HG02885 (cell line): ENCODE results near the gene DNAAF1.
A peak's percentile ranks its signal among the peaks of the same experiment; 100 is the strongest.
"Not testable (repeated sequence)": the region's sequence is repeated elsewhere in the genome, so short reads cannot be mapped to it uniquely, and the experiment has no call there.

ENCODE experiments used
- ATAC-seq: cut with Tn5 transposase; IDR thresholded peaks from one replicate; pipeline ENCODE4 v1.9.1; 2021; ENCODE audit warnings: mild to moderate bottlenecking; ENCODE audit not compliant: unreplicated experiment, poor library complexity

Gene DNAAF1

DNA sequence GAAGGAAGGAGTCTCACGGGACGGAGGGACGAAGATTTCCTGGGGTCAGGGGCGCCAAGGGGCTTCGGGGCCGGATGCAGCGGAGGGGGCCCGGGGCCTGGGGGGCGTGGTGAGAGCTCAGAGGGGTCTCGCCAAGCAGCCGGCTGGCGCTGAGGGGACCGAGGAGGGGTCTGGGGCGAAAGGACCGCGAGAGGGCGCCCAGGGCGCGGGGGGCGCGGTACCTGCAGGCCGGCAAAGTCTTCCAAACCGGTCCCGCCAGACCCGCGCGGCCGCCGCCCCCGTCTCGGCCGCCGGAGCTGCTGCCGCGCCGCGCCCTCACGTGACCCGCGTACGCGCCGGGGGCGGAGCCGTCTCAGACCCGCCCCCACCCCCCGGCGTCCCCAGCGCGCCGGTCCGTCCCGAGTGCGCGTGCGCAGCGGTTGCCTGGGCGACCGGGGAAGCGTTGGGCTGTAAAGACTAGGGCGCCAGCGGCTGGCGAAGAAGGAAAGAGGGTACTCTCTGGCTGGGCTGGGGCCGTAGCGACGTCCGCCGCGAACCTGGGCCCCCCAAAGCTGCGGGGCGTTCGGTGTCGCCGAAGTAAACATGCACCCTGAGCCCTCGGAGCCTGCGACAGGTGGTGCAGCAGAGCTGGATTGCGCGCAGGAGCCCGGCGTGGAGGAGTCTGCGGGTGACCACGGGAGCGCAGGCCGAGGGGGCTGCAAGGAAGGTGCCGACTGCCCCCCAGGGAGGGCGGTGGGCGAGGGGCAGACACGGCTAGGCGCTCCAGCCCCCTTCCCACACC is at the start of gene DNAAF1, which contains the start of gene HSDL1:
TSS of gene DNAAF1 (plus strand) at position 450 of the 781 bp plus-strand sequence. CDS start at position 583, 133 bp downstream.
TSS of gene HSDL1 (minus strand) at position 319 of the 781 bp plus-strand sequence. CDS start 13,856 bp downstream, outside the sequence.
- ATAC-seq: peak; percentile 91

DNA sequence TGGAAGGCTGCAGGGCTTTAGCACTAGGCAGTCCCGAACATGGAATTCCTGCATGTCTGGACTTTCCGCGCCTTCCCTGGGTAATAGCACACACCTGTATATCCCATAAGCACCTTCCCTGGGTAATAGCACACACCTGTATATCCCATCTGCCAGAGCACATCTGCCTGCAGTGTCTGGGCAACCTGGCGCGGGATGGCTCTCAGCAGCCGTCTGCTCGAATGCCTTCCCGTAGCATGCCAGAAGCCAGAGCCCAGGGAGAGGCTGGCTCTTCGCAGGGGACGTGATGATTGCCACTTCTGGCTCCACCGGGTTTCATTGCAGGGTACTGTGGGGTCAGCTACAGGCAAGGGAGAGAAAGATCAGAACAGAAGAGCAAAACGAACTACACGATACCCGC is 49.6 kb upstream of the DNAAF1 start:
- no peak for ATAC-seq

DNA sequence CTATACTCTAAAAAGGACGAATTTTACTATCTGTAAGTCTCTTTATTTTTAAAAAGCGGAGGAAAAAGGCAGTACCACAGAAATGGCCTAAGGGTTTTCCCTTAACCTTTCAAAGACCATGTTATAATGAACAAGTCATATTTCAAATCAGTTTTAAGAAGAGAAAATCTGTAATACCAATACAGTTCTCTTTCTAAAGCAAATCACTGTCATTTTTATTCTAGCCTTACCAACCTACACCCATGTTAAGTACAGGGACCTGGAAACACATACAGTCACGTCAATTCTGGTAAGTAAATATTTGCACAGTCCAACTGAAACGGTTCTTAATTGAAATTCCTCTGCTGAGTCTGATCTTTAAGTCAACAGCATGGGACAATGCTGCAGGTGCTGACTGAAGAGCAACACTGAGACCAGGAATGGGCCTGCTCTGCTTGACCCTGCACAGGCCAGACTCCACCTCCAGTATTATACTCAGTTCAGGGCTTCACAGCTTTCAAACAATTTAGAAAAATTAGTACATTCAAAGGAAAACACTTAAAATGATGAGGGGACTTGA is 48.6 kb upstream of the DNAAF1 start:
- no peak for ATAC-seq

DNA sequence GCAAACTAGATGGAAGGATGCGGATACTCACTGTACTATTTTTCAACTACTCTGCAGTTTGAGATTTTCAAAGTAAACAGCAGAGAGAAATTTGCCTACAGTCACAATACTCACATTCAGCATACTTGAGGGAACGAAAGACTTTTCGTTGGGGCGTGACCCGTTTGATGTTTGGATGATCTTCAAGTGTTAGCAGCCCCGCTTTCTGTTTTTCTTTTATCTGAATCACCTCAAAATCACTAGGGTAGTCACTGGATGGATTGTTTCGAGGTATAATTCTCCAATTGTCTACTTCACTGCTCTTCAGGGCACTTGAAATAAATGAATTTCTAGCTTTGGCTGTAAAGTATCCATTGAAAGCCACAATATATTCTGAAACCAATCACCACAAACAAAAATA is 46.2 kb upstream of the DNAAF1 start:
- ATAC-seq: no peak

DNA sequence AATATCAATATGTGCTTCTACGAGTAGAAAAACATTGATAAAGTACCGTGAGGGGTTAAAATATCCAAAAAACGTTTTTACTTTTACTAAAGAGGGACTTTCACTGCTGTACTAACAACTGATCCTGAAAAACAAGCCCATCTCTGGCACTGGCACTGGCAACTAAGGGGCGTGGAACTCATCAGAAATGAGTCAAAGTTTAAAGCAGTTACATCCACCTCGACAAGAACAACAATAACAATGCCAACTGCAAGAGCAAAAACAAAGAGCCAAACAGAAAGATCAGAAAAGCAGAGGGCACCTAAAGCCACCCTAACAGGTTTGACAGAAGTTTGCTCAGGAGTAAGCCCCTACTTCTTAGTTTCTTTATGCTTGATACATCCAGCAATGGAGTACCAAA is 41.4 kb upstream of the DNAAF1 start:
- ATAC-seq: no peak

DNA sequence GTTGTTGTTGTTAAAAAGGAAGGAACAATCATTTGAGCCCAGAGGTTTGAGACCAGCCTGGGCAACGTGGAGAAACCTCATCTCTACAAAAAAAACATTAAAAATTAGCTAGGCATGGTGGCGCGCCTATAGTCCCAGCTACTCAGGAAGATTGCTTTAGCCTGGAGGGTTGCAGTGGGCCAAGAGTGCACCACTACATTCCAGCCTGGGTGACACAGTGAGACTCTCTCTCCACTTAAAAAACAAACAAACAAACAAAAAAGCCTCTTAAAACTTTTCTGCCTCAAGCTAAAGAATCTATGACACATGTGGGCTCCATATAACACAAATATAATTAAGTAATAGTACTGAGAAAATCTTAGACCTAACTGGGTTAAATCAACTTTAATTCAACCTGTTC is 40.9 kb upstream of the DNAAF1 start:
- no peak for ATAC-seq

DNA sequence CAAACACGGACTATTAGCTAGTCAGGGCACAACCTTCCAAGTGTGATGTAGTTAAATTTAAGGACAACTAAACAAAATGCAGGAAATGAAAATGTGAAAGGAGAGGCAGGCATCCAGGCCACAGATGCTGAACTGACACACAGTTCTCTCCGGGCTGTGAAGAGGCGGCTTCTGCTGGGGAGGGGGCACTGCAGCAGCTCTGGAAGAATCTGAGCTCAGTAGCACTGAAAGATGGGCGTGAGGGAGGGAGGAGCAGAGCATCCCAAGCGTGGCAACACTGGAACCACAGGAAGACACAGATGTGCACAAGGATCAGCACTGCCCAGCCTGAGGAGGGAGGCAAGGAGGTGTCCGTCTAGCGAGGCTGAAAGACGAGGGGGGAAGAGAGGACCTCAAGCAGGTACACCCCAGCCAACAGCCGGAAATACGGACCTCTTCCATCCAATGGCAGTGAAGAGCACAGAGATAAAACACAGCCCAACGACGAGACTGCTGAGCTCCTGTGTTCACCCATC is 39.8 kb upstream of the DNAAF1 start:
- ATAC-seq: no peak

DNA sequence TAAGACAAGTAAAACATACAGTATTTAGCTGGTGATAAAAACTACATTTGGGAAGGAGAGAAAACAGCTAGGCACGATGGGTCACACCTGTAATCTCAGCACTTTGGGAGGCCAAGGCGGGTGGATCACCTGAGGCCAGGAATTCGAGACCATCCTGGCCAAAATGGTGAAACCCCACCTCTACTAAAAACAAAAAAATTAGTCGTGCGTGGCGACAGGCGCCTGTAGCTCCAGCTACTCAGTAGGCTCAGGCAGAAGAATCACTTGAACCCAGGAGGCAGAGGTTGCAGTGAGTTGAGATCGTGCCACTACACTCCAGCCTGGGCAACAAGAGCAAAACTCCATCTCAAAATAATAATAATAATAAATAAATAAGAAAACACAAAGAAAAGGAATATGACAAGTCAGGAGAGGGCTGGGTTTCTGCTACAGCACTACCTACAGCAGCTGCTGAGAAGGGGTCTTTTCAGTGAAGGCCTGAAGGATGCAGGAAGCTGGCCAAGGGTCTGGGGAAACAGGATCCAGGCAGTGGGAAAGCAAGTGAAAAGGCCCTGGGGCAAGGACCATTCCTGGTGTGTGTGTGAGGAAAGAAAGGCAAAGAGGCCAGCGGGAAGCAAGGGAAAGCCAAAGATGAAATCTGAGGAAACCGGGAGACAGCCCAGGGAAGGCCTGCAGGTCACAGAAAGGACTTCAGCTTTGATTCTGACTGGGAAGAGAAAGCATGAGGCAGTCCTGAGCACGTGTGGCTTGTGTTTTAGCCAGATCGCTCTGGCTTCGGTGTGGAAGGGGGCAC is 39.0 kb upstream of the DNAAF1 start:
- no peak for ATAC-seq

DNA sequence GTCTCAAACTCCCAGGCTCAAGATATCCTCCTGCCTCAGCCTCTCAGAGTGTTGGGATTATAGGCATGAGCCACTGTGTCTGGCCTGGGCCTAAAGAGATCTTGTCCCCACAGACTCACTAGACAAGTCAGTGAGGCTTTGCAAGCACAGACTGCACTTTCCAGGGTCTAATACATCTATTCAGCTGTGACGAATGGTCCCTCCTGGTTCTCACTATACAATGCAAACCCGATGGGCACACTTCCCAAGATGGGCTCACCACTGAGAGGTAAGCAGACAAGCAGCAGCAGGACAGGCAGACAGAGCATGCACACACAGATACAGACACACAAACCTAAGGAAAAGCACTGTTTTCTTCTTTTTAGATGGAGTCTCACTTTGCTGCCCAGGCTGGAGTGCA is 37.2 kb upstream of the DNAAF1 start:
- no peak for ATAC-seq

DNA sequence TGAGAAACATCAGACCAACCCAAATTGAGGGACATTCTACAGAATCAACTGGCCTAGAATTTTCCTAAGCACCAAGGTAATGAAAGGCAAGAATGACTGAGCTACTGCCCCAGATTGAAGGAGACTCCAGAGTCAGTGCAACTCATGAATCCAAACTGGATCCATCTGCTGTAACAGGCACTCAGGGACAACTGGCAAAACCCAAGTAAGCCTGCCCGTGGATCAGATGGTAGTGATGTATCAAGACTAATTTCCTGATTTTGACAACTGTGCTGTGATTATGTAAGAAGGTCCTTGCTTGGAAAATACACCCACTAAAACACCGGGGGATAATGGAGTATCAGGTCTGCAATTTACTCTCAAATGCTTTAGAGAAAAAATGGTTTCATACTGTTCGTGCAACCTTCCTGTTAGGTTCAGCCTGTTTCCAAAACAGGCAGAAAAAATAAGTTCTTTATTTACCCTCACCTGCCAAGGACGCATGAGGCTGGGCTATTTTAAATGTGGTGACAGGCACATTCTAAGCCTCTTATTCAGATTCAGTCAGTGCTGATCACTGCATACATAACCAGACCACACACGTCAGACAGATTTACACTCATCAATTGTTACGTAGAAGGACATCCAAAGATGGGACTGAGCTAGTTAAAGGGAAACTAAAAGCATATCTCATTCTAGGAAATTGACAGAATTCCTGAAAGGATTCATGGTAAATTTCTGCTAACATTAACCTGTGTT is 35.3 kb upstream of the DNAAF1 start:
- ATAC-seq: no peak

DNA sequence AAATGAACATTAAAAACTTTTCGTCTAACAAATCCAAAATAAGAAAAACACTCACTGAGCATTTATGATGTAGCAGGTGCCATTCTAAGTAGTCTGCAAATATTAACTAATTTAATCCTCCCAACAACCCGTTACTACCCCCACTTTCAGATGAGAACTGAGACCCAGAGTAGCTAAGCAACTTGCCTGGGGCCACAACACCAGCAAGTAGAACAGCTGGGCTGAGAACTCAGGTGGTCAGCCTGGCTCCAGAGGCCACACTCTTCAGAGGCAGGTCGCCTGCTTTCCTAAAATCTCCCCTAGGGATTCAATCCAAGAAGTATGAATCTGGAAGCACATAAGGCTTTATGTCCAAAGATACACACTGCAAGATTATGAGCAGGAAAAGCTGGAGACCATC is 34.6 kb upstream of the DNAAF1 start:
- ATAC-seq: no peak

DNA sequence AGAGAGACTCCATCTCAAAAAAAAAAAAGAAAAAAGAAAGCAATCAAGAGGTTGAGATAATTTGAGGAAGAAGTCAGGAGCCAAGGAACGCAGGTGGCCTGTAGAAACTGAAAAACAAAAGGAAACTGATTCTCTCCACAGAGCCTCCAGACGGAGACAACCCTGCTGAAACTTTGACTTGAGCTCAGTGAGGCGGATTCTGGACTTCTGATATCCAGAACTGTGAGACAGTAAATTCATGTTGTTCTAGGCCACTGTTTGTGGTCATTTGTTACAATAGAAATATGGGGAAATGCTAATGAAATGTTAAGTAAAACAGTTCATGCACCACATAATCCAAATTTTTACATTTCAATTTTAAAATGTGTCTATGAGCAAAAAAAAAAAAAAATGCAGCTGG is 33.6 kb upstream of the DNAAF1 start:
- ATAC-seq: no peak

DNA sequence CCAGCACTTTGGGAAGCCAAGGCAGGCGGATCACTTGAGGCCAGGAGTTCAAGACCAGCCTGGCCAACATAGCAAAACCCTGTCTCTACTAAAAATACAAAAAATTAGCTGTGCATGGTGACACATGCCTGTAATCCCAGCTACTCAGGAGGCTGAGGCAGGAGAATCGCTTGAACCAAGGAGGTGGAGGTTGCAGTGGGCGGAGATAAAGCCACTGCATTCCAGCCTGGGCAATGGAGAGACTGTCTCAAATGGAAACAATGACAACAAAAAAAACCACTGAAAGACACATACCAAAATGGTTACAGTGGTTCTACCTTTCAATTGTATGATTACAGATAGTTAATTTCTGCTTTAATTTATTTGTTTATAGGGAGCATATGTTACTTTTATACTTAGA is 33.2 kb upstream of the DNAAF1 start:
- not testable (repeated sequence) for ATAC-seq

DNA sequence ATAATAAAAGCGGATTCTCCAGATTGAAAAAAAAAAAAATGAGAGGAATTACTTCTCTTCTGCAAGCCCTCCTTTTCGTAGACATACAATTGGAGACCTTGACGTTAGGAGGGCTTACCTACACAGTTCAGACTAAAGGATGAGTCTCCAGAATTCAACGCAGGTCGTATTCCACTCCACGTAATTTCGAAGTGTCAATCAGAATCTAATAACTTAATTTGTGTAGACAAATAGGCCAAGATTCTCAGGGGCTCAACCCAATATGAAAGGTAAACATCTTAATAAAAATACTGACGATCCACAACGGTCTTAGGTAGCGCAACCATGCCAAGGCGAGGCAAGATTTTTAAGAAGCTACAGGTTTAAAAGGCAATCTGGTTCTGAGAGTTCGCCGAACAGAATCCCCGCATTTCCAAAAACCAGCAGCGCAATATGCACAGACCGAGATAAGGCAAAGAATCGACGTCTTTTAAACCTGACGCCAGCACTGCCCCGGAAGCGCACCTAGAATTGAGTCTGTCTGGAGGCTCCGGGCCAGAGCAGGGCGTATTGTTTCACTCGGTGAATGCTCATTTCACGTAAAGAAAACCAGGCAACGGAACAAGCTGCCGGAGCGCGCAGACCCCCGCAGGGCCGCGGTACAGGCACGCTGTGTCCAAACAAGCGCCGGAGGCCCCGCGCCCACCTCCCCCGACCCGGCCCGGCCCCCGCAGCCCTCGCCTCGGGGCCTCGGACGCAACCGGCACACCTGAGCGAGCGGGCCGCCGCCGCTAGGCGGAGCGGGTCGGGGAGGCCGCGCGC is 29.0 kb upstream of the DNAAF1 start:
- peak; percentile 38 for ATAC-seq

DNA sequence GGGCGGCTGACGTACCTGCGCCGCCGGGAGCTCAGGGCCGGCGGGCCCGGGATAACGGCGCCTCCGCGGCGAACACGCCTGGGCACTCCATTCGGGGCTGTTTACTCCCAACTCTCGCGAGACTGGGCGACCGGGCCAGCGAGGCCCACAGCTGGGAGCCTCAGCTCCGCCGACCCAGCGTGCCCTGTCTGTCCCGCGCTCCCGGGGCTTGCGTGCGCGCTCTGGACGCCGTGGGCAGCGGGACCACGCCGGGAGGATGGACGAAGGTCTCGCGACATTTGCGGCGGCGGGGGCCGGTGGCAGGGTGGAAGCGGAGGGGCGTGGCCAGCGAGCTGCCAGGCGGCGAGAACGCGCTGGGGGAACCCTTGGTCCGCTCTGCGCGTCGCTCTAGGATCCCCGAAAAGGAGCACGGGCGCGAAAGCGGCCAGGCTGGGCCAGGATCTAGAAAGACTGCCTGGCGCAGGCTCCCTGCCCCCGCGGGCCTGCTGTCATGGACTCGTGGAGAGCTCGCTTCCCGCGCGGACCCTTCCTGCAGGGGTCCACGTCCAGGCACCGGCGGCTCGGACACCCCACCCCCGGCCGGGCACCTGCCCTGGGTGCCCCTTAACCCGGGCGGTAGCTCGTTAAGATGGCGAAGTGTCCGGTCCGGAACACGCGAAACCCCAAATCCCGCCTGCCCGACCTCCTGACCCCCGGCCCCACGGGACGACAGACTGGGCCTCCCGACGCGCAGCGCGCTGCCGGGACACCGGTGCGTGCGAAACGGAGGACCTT is 28.2 kb upstream of the DNAAF1 start, which contains the start of gene MBTPS1:
TSS of gene MBTPS1 (minus strand) at position 223 of the 774 bp plus-strand sequence. CDS start 15,159 bp downstream, outside the sequence.
- ATAC-seq: peak; percentile 91

DNA sequence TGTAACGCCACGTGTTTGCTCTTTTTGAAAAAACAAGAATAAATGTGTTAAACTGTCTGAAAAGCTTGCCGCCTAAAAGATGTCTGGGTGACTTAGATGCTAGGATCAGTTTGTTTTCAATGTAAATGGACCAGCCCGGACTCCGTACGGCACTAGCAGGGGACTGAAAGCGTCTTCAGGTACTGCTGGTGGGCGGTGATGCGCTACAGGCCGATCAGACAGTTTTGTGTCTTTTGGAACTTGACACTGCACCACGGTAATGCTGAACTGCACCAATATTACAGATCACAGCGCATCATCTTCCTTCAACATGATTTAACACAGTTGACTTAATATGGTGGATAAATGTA is 27.6 kb upstream of the DNAAF1 start:
- ATAC-seq: no peak

DNA sequence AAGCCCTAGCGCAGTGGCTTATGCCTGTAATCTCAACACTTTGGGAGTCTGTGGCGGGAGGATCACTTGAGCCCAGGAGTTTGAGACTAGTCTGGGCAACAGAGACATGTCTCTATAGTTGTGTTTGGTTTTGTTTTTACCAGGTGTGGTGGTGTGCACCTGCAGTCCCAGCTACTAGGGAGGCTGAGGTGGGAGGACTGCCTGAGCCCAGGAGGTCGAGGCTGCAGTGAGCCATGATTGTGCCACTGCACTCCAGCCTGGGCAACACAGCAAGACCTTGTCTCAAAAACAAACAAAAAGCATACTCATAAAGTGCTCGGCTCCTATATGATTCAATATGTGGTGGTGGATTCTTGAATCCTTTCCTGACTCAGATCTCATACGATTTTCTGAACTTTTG is 26.8 kb upstream of the DNAAF1 start:
- not testable (repeated sequence) for ATAC-seq

DNA sequence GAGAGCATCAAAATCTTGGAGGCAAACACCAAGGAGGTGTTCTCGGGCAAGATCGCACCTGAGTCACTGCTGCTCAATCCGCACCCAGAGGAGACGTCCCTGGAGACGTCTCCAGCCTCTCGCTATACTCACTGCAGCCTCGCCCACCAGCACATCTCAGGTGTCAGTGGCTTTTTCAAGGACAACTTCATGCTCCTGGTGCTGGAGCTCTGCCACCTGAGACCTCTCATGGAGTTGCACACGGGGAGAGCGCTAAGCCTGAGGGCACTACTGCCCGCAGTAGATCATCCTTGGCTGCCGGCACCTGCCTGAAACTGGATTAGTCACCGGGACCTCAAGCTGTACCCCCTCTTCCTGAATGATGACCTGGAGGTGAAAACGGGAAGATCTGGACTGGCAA is 25.7 kb upstream of the DNAAF1 start:
- ATAC-seq: no peak

DNA sequence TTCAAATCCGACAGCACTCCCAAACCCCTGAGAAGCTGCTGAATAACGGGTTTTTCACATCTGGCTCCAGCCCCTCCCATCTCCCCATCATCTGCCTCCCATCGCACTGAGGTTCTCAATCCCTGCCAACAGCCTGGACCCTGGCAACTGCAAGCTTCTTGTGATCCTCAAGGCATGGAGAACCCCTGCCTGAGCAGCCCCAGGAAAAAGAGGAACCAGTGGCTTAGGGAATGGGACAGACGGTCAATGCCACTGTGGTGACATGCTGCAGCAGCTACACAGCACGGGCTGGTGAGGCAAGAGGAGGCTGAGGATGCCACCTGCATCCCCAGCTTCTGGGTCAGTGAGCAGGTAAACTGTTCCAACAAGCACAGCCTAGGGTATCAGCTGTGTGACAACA is 25.1 kb upstream of the DNAAF1 start:
- ATAC-seq: no peak
